GM23338 (cell line): ENCODE data around the gene RNASE11. TPM values are rescaled to one million over a fixed set of nuclear protein-coding genes. Genes with fewer than 3 reads are reported as not detected.
A peak's percentile ranks its signal among the peaks of the same experiment; 100 is the strongest.

ENCODE experiments used
- ATAC-seq: fragments of 200-7000 bp; cut with Tn5 transposase; 3 replicates; pipeline ENCODE4 v1.9.1; 2020
- DNase-seq: peaks from one replicate; pipeline ENCODE4 v3.0.0-alpha.2; 2015; ENCODE audit warnings: low spot score
- H2AFZ ChIP-seq: fragments of 200-600 bp; sonication (generic); 2 replicates; pipeline ENCODE4 v1.8.0; 2016; ENCODE audit warnings: antibody characterized with exemption, mild to moderate bottlenecking, moderate library complexity
- H3F3A ChIP-seq: fragments of 200-600 bp; sonication (generic); replicated peaks from 2 replicates; pipeline ENCODE4 v1.8.0; 2017; ENCODE audit warnings: antibody characterized with exemption, mixed run types, low read depth
- H3K27ac ChIP-seq: fragments of 200-600 bp; sonication (generic); 2 replicates; pipeline ENCODE4 v1.6.1; 2016; ENCODE audit warnings: low read depth
- H3K27me3 ChIP-seq: fragments of 200-600 bp; sonication (generic); 2 replicates; pipeline ENCODE4 v1.8.0; 2016; ENCODE audit warnings: mild to moderate bottlenecking, mixed run types, moderate library complexity; ENCODE audit not compliant: insufficient read depth
- H3K36me3 ChIP-seq: fragments of 200-600 bp; sonication (generic); 2 replicates; pipeline ENCODE4 v1.8.0; 2016; ENCODE audit warnings: mild to moderate bottlenecking; ENCODE audit not compliant: insufficient read depth
- H3K4me1 ChIP-seq: fragments of 200-600 bp; sonication (generic); 2 replicates; pipeline ENCODE4 v1.8.0; 2016; ENCODE audit warnings: mild to moderate bottlenecking, moderate library complexity; ENCODE audit not compliant: insufficient read depth
- H3K4me2 ChIP-seq: fragments of 200-600 bp; sonication (generic); 2 replicates; pipeline ENCODE4 v1.7.1; 2017; ENCODE audit warnings: mixed run types
- H3K4me3 ChIP-seq: fragments of 200-600 bp; sonication (generic); 2 replicates; pipeline ENCODE4 v1.6.1; 2016; ENCODE audit warnings: mixed run types
- H3K79me2 ChIP-seq: fragments of 200-600 bp; sonication (generic); replicated peaks from 2 replicates; pipeline ENCODE4 v1.8.0; 2017; ENCODE audit warnings: mild to moderate bottlenecking; ENCODE audit not compliant: insufficient read depth
- H3K9me2 ChIP-seq: fragments of 200-600 bp; sonication (generic); 2 replicates; pipeline ENCODE4 v1.8.0; 2017; ENCODE audit not compliant: insufficient read depth
- H4K20me1 ChIP-seq: fragments of 200-600 bp; sonication (generic); replicated peaks from 2 replicates; pipeline ENCODE4 v1.8.0; 2017; ENCODE audit warnings: mild to moderate bottlenecking; ENCODE audit not compliant: insufficient read depth
- H3K27ac Mint-ChIP-seq: 2 replicates; pipeline ENCODE4 v1.8.0; 2020; ENCODE audit warnings: inconsistent platforms, mild to moderate bottlenecking, moderate library complexity, mixed read lengths
- H3K27me3 Mint-ChIP-seq: 3 replicates; pipeline ENCODE4 v1.8.0; 2022; ENCODE audit warnings: low read depth, mild to moderate bottlenecking, moderate library complexity, mixed read lengths, inconsistent platforms; ENCODE audit not compliant: insufficient read depth, poor library complexity
- H3K36me3 Mint-ChIP-seq: 3 replicates; pipeline ENCODE4 v1.8.0; 2021; ENCODE audit warnings: low read depth, mild to moderate bottlenecking, inconsistent platforms, moderate library complexity, mixed read lengths
- H3K4me1 Mint-ChIP-seq: 3 replicates; pipeline ENCODE4 v1.8.0; 2020; ENCODE audit warnings: mild to moderate bottlenecking, inconsistent platforms, mixed read lengths
- H3K4me3 Mint-ChIP-seq: 3 replicates; pipeline ENCODE4 v1.8.0; 2021; ENCODE audit warnings: moderate library complexity, mild to moderate bottlenecking, inconsistent platforms, mixed read lengths
- H3K9me3 Mint-ChIP-seq: 3 replicates; pipeline ENCODE4 v1.8.0; 2020; ENCODE audit warnings: moderate library complexity, mild to moderate bottlenecking, inconsistent platforms, mixed read lengths
- CREB1 ChIP-seq: fragments of 250-450 bp; sonication (Bioruptor Pico); IDR thresholded peaks from 2 replicates; pipeline ENCODE4 v1.5.0; 2020; ENCODE audit warnings: low read depth, mild to moderate bottlenecking, moderate library complexity
- CTCF ChIP-seq, 2 experiments: fragments of 200-600 bp in 1 of 2; sonication (generic) in 1 of 2; conservative IDR thresholded peaks; 2 replicates each; pipeline versions ENCODE4 v1.5.1 to v1.6.1; 2016 to 2017; ENCODE audit warnings: antibody characterized with exemption in 2 of 2, low read depth in 2 of 2, mild to moderate bottlenecking in 2 of 2, moderate library complexity in 1 of 2
- EZH2phosphoT487 ChIP-seq: fragments of 200-600 bp; sonication (generic); IDR thresholded peaks from one replicate; pipeline ENCODE4 v1.8.1; 2018; ENCODE audit warnings: antibody characterized with exemption; ENCODE audit not compliant: unreplicated experiment
- JUNB ChIP-seq: IDR thresholded peaks from one replicate; pipeline ENCODE4 v1.6.1; 2016; ENCODE audit warnings: antibody characterized with exemption; ENCODE audit not compliant: unreplicated experiment
- NANOG ChIP-seq: IDR thresholded peaks from 2 replicates; pipeline ENCODE4 v1.6.1; 2016; ENCODE audit warnings: antibody characterized with exemption, borderline replicate concordance
- STAT1 ChIP-seq: IDR thresholded peaks from one replicate; pipeline ENCODE4 v1.6.1; 2016; ENCODE audit warnings: antibody characterized with exemption; ENCODE audit not compliant: unreplicated experiment
- ZNF114 ChIP-seq: fragments of 250-450 bp; sonication (Bioruptor Pico); IDR thresholded peaks from 2 replicates; pipeline ENCODE4 v1.5.0; 2020; ENCODE audit warnings: mild to moderate bottlenecking, moderate library complexity
- long read RNA-seq: library from polyadenylated mRNA; unstranded; transcript quantifications from one replicate; pipeline ENCODE4 v2.0.0, GENCODE V29; 2020; ENCODE audit not compliant: unreplicated experiment
- polyA plus RNA-seq: library from polyadenylated mRNA; unstranded; fragments of >200 nt; fragmentation: Nextera tagmentation; extraction: Ambion mirVana; gene quantifications from 2 replicates; pipeline ENCODE4 v1.2.1, GENCODE V29; 2016
- total RNA-seq: library from RNA; depleted of rRNA; stranded (reverse); fragments of >200 nt; shearing (Covaris generic); gene quantifications from 2 replicates; pipeline ENCODE4 v1.2.3, GENCODE V29; 2014; rRNA removed
- TF ChIP-seq, protein P1 (sequence below): IDR thresholded peaks from 2 replicates; pipeline ENCODE4 v1.6.1; 2016; ENCODE audit warnings: antibody characterized with exemption

RNASE11 gene
- total RNA-seq (not detected in 2 replicates), polyA plus RNA-seq (not detected in 2 replicates)
- long read RNA-seq: 0 reads

DNA sequence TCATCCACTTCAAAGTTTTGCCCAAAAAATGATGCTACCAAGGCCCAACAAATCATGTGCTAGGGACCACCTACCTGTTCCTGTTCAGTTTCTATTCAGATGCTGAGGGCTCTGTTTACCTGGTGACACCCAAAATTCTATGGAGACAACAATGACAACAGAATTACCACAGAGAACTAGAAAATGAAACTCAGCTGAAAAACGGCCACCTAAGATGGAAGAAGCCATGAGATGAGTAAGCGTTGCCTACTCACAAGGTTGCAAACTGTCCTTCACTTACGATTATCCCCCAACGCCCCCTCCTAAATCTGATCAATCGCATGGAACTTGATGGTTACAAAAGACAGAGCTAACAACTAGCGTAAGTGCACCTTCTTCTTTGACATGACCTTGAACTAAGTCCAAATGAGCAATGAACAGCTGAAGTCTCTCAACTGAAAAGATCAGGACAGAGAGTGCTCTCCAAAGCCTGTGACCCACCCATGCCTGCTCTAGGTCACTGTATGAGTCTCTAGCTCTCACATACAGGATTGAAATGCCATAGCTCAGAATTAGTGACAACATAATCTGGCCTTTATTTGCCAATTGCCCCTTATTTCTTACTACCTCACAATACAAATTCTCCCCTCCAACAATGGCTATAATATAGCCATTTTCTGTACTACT lies at the start of gene RNASE11:
RNASE11 (minus strand) TSS at position 513 of the 666 bp plus-strand sequence.
- no peak within 1 kb of the TSS for H3K27ac ChIP-seq
- H3K27me3 ChIP-seq: no peaks in the 10 kb centered on the region
- DNase-seq: no peak
- no peaks in the 10 kb centered on the region for H3K79me2 ChIP-seq
- H3K4me3 ChIP-seq: no peak within 1 kb of the TSS
- Mint-ChIP-seq H3K9me3 (no peaks in the 10 kb centered on the region), H3K27me3 (no peaks in the 10 kb centered on the region), H3K4me3 (no peak within 1 kb of the TSS), H3K4me1 (peaks cover 33% of the 10 kb centered on the region), H3K36me3 (no peaks in the 10 kb centered on the region), H3K27ac (no peak within 1 kb of the TSS)
- ATAC-seq: no peak
- H3K4me2 ChIP-seq: no peak within 1 kb of the TSS
- peaks cover 32% of the 10 kb centered on the region for H3K4me1 ChIP-seq
- TF ChIP-seq NANOG: no peak
- TF ChIP-seq CREB1 (CRISPR knock-in tag): no peak
- TF ChIP-seq EZH2phosphoT487: no peak
- TF ChIP-seq, protein P1, sequence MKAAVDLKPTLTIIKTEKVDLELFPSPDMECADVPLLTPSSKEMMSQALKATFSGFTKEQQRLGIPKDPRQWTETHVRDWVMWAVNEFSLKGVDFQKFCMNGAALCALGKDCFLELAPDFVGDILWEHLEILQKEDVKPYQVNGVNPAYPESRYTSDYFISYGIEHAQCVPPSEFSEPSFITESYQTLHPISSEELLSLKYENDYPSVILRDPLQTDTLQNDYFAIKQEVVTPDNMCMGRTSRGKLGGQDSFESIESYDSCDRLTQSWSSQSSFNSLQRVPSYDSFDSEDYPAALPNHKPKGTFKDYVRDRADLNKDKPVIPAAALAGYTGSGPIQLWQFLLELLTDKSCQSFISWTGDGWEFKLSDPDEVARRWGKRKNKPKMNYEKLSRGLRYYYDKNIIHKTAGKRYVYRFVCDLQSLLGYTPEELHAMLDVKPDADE: no peak
- TF ChIP-seq STAT1: no peak
- TF ChIP-seq ZNF114: no peak
- H3K36me3 ChIP-seq: no peaks in the 10 kb centered on the region
- H3F3A ChIP-seq: no peaks in the 10 kb centered on the region
- peak within 1 kb of the TSS; percentile 53 for H2AFZ ChIP-seq
- peaks cover 3% of the 10 kb centered on the region; the same call in 1 of the 2 replicates for H3K9me2 ChIP-seq
- no peaks in the 10 kb centered on the region for H4K20me1 ChIP-seq

GRCh38 chr14:20632831-20633691 lies 45.3 kb upstream of the RNASE11 start:
- Histone ChIP-seq H3K4me1 (peaks cover 8% of the 10 kb centered on the region; the same call in 1 of the 2 replicates), H3F3A (peaks cover 12% of the 10 kb centered on the region), H2AFZ (peak overlapping the region; percentile 61), H3K4me2 (peak overlapping the region; percentile 83), H3K36me3 (no peaks in the 10 kb centered on the region), H3K9me2 (no peaks in the 10 kb centered on the region), H3K4me3 (peak overlapping the region; percentile 74), H3K27me3 (peaks cover 42% of the 10 kb centered on the region), H4K20me1 (no peaks in the 10 kb centered on the region), H3K79me2 (no peaks in the 10 kb centered on the region), H3K27ac (no peak overlapping the region)
- peaks cover 6% of the 10 kb centered on the region; the same call in 2 of the 3 replicates for H3K36me3 Mint-ChIP-seq
- 0 out of 4 replicates have a peak, but pooled peaks of 1 of the 2 experiments have one; percentile 12 for TF ChIP-seq CTCF (conservative IDR thresholded peaks at IDR 0.05; ENCODE audit: low read depth in 2 of 2)
- TF ChIP-seq CREB1 (CRISPR knock-in tag): peak; percentile 46; the same call in 1 of the 2 replicates
- TF ChIP-seq JUNB: no peak
- ATAC-seq (peak; percentile 71), DNase-seq (peak; percentile 97)
- peaks cover 6% of the 10 kb centered on the region for H3K4me1 Mint-ChIP-seq
- peaks cover 16% of the 10 kb centered on the region; the same call in 2 of the 3 replicates for H3K9me3 Mint-ChIP-seq
- H3K4me3 Mint-ChIP-seq: peak overlapping the region; percentile 94
- peaks cover 37% of the 10 kb centered on the region for H3K27me3 Mint-ChIP-seq
- peak overlapping the region; percentile 55; the same call in 1 of the 2 replicates for H3K27ac Mint-ChIP-seq
